ENCODE data around the gene MYO3B. TPM values are rescaled to one million over a fixed set of nuclear protein-coding genes. Genes with fewer than 3 reads are reported as not detected.
"Not testable (repeated sequence)": the region's sequence is repeated elsewhere in the genome, so short reads cannot be mapped to it uniquely, and the experiment has no call there.

MYO3B gene
- total RNA-seq, 2 donors from 2014 or later: 0.09 to 0.74 TPM

DNA sequence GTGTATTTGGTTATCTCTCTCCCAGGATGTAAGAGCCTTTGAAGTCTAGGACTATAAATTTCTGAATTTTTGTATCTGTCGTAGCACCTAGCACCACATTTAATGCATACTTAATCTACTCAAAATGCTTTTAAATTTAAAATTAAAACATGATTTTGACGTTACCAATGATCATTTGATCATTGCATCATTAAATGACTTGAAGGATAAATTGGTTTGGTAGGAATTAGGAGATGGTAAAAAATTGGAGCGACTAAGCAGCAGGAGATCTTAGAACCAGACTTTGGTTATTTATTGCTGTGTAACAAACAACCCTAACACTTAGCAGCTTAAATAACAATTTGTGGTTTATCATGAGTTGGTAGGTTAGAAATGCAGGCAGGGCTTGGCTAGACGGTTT, 84.9 kb downstream of the MYO3B start:
- no peaks in the 10 kb centered on the region for H3K9me3 ChIP-seq
- no peak overlapping the region for H3K27ac ChIP-seq
- 95% methylated on average over 4 of the region's 4 CpGs for WGBS
- no peaks in the 10 kb centered on the region for H3K27me3 ChIP-seq (replicated peaks; ENCODE audit: insufficient read depth)
- no peaks in the 10 kb centered on the region for H3K36me3 ChIP-seq
- no peaks in the 10 kb centered on the region for H3K4me1 ChIP-seq (replicated peaks)
- H3K4me3 ChIP-seq: no peak overlapping the region
- intact Hi-C loops (cut with DNase I): no loop called here
- no peak for DNase-seq (ENCODE audit: low spot score)
- TF ChIP-seq POLR2AphosphoS5 (IDR thresholded peaks at IDR 0.05) (no peak), CTCF (IDR thresholded peaks at IDR 0.05) (no peak), POLR2A (IDR thresholded peaks at IDR 0.05) (no peak)

DNA sequence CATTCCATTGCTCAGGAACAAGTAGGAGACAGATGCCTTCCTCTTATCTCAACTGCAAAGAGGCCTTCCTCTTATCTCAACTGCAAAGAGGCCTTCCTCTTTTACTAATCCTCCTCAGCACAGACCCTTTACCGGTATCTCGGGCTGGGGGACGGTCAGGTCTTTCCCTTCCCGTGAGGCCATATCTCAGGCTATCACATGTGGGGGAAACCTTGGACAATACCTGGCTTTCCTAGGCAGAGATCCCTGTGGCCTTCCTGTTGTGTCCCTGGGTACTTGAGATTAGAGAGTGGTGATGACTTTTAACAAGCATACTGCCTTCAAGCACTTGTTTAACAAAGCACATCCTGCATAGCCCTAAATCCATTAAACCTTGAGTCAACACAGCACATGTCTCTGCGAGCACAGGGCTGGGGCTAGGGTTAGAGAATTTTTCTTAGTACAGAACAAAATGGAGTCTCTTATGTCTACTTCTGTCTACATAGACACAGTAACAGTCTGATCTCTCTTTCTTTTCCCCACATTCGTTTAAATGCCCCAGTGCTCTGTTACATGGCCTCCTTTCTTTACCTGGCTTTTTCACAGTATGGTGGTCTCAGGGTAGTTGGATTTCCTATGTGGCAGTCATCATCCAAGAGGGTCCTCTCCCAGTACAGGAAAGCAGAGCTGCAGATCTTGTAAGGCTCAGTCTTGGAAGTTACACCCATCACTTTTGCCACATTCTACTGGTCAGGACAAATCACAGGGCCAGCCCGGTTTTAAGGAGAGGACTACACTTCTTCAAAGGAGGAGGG, 86.0 kb downstream of the MYO3B start:
- H3K4me3 ChIP-seq; H3K36me3 ChIP-seq; H3K9me3 ChIP-seq; H3K4me1 ChIP-seq (replicated peaks); intact Hi-C loops (cut with DNase I); H3K27me3 ChIP-seq (replicated peaks; ENCODE audit: insufficient read depth); H3K27ac ChIP-seq; DNase-seq (ENCODE audit: low spot score): not testable (repeated sequence)
- 49% methylated on average over 7 of the region's 7 CpGs for WGBS

- no peaks in the 10 kb centered on the region for H3K36me3 ChIP-seq
- H3K4me3 ChIP-seq: no peak overlapping the region
- DNase-seq (ENCODE audit: low spot score): no peak
- intact Hi-C loops (cut with DNase I): no loop called here
- no peaks in the 10 kb centered on the region for H3K4me1 ChIP-seq (replicated peaks)
- 82% methylated on average over 2 of the region's 2 CpGs for WGBS
- TF ChIP-seq POLR2A (IDR thresholded peaks at IDR 0.05) (no peak), POLR2AphosphoS5 (IDR thresholded peaks at IDR 0.05) (no peak), CTCF (IDR thresholded peaks at IDR 0.05) (no peak)
- H3K27me3 ChIP-seq (replicated peaks; ENCODE audit: insufficient read depth): no peaks in the 10 kb centered on the region
- H3K27ac ChIP-seq: no peak overlapping the region
- no peaks in the 10 kb centered on the region for H3K9me3 ChIP-seq
Observed at GRCh38 chr2:170264522-170264860, 86.5 kb downstream of the MYO3B start.

DNA sequence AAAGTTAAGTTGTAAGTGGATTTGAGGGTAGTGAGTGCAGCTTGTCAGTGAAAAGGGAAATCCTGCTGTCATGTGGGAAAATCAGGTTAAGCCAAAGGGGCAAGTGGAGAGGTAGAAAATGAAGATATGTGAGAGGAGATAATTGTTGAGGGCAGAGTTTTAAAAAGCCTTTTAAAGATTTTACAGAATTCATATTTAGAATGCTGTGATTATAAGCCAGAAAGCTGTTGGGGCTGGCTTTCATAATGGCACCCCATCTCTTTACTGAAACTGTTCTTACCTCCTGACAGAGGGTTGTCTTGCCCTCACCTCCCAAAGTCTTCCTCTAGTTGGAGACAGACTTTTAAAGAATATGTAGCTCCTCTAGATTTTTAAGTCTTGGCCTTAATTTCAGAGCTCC, 86.9 kb downstream of the MYO3B start:
- Histone ChIP-seq H3K9me3 (no peaks in the 10 kb centered on the region), H3K27me3 (replicated peaks; ENCODE audit: insufficient read depth) (no peaks in the 10 kb centered on the region), H3K36me3 (no peaks in the 10 kb centered on the region), H3K4me3 (no peak overlapping the region), H3K4me1 (replicated peaks) (no peaks in the 10 kb centered on the region), H3K27ac (no peak overlapping the region)
- intact Hi-C loops (cut with DNase I): no loop called here
- no peak for DNase-seq (ENCODE audit: low spot score)
- TF ChIP-seq CTCF (IDR thresholded peaks at IDR 0.05): no peak
- no peak for TF ChIP-seq POLR2A (IDR thresholded peaks at IDR 0.05)

- TF ChIP-seq POLR2A (IDR thresholded peaks at IDR 0.05) (no peak), POLR2AphosphoS5 (IDR thresholded peaks at IDR 0.05) (no peak), CTCF (IDR thresholded peaks at IDR 0.05) (no peak)
Observed at GRCh38 chr2:170265321-170265720, 87.4 kb downstream of the MYO3B start.

More at GRCh38 chr2:170265321-170265720, 87.4 kb downstream of the MYO3B start:
- H3K27ac ChIP-seq: no peak overlapping the region
- H3K36me3 ChIP-seq: no peaks in the 10 kb centered on the region
- H3K9me3 ChIP-seq: no peaks in the 10 kb centered on the region
- H3K4me1 ChIP-seq (replicated peaks): no peaks in the 10 kb centered on the region
- intact Hi-C loops (cut with DNase I): no loop called here
- no peaks in the 10 kb centered on the region for H3K27me3 ChIP-seq (replicated peaks; ENCODE audit: insufficient read depth)
- DNase-seq (ENCODE audit: low spot score): no peak
- no peak overlapping the region for H3K4me3 ChIP-seq

Data from prostate gland (tissue), 2 donors.